GM12878 (cell line): ENCODE data around the gene SPOCD1. TPM values are rescaled to one million over a fixed set of nuclear protein-coding genes. Genes with fewer than 3 reads are reported as not detected.

ENCODE experiments used
- ATAC-seq: fragments of 200-7000 bp; cut with Tn5 transposase; 3 replicates; pipeline ENCODE4 v1.9.1; 2020; ENCODE audit warnings: mild to moderate bottlenecking, moderate library complexity
- BruUV-seq: library from RNA; stranded (reverse); fragments of 400-500 nt; replicated peaks from 2 replicates; lab custom pipeline; 2021; lab: Mats Ljungman, UMichigan
- CTCF ChIA-PET: fragments of 300-600 bp; sonication (Branson Sonifier 250); formaldehyde crosslinking; extraction: SDS; loops from one replicate; lab custom pipeline; 2021; ENCODE audit warnings: inconsistent platforms; lab: Yijun Ruan, JAX
- POLR2A ChIA-PET: fragments of 350-600 bp; formaldehyde crosslinking; extraction: SDS; loops from one replicate; lab custom pipeline; 2021; ENCODE audit warnings: inconsistent platforms; lab: Charles Lee
- RAD21 ChIA-PET: fragments of 300-600 bp; sonication (Branson Sonifier 250); formaldehyde crosslinking; loops from one replicate; lab custom pipeline; 2023; ENCODE audit warnings: antibody characterized with exemption; ENCODE audit not compliant: unreplicated experiment; lab: Charles Lee
- SMC1A ChIA-PET: fragments of 300-600 bp; sonication (Branson Sonifier 250); formaldehyde crosslinking; loops from one replicate; lab custom pipeline; 2023; ENCODE audit not compliant: unreplicated experiment, uncharacterized antibody; lab: Charles Lee
- DNase-seq: peaks from one replicate; pipeline ENCODE4 v3.0.0-alpha.2; 2011; ENCODE audit warnings: low read depth, low spot score
- FAIRE-seq: peaks from 3 replicates; lab custom pipeline; 2011; peaks lifted over from hg19 to GRCh38; lab: Jason Lieb, UNC
- H2AFZ ChIP-seq: 2 replicates; pipeline ENCODE4 v1.6.0; 2011; ENCODE audit warnings: low read depth, low read length, control low read depth; ENCODE audit not compliant: control insufficient read depth
- H3K27ac ChIP-seq: 2 replicates; pipeline ENCODE4 v1.5.1; 2011; ENCODE audit warnings: control low read depth; ENCODE audit not compliant: control insufficient read depth, insufficient read depth
- H3K27me3 ChIP-seq, 2 experiments: replicated peaks in 1 of 2; 2 replicates each; pipeline versions ENCODE4 v1.6.0 to v1.6.1; 2011; ENCODE audit warnings: low read length in 1 of 2; ENCODE audit not compliant: control insufficient read depth in 2 of 2, insufficient read depth in 2 of 2
- H3K36me3 ChIP-seq, 2 experiments: 2 replicates each; pipeline ENCODE4 v1.5.1; 2011; ENCODE audit warnings: low read length in 1 of 2; ENCODE audit not compliant: control insufficient read depth in 2 of 2, insufficient read depth in 2 of 2
- H3K4me1 ChIP-seq: 2 replicates; pipeline ENCODE4 v1.6.1; 2011; ENCODE audit warnings: mild to moderate bottlenecking, low read length, moderate library complexity, mixed read lengths; ENCODE audit not compliant: control insufficient read depth, insufficient read depth
- H3K4me2 ChIP-seq: 2 replicates; pipeline ENCODE4 v1.6.0; 2011; ENCODE audit warnings: control low read depth; ENCODE audit not compliant: control insufficient read depth, insufficient read depth
- H3K4me3 ChIP-seq: fragments of 200-600 bp; sonication (generic); 2 replicates; pipeline ENCODE4 v1.5.1; 2016
- H3K79me2 ChIP-seq: 2 replicates; pipeline ENCODE4 v1.6.0; 2011; ENCODE audit warnings: low read length; ENCODE audit not compliant: control insufficient read depth, insufficient read depth
- H3K9ac ChIP-seq: 2 replicates; pipeline ENCODE4 v1.8.0; 2011; ENCODE audit warnings: low read length, control low read depth, mixed read lengths; ENCODE audit not compliant: control insufficient read depth, insufficient read depth
- H3K9me3 ChIP-seq: replicated peaks from 3 replicates; pipeline ENCODE4 v1.5.1; 2011; ENCODE audit warnings: mild to moderate bottlenecking, low read length; ENCODE audit not compliant: control insufficient read depth, insufficient read depth
- H4K20me1 ChIP-seq: 2 replicates; pipeline ENCODE4 v1.6.0; 2011; ENCODE audit not compliant: control insufficient read depth, insufficient read depth
- ATF7 ChIP-seq: fragments of 450-650 bp; IDR thresholded peaks from 2 replicates; pipeline ENCODE4 v1.6.1; 2016; ENCODE audit warnings: low read depth, mild to moderate bottlenecking
- CBX3 ChIP-seq: fragments of 200-600 bp; sonication (generic); IDR thresholded peaks from 2 replicates; pipeline ENCODE4 v1.6.1; 2016; ENCODE audit warnings: low read depth, borderline replicate concordance
- CEBPB ChIP-seq, 2 experiments: fragments of 150-350 bp in 1 of 2; IDR thresholded peaks; 2 replicates each; pipeline ENCODE4 v1.6.1; 2012 to 2014; ENCODE audit warnings: low read depth in 2 of 2, low read length in 2 of 2, borderline replicate concordance in 1 of 2, inconsistent platforms in 1 of 2
- DPF2 ChIP-seq: fragments of 450-650 bp; IDR thresholded peaks from 2 replicates; pipeline ENCODE4 v1.6.1; 2017; ENCODE audit warnings: mild to moderate bottlenecking
- EGR1 ChIP-seq, 2 experiments: IDR thresholded peaks; 1 replicate in 1 of 2; 2 replicates in 1 of 2; pipeline ENCODE4 v1.6.1; 2011 to 2012; ENCODE audit warnings: low read depth in 2 of 2, low read length in 2 of 2, borderline replicate concordance in 1 of 2, mild to moderate bottlenecking in 1 of 2, moderate library complexity in 1 of 2
- FOXK2 ChIP-seq: fragments of 450-650 bp; IDR thresholded peaks from 2 replicates; pipeline ENCODE4 v1.6.1; 2017; ENCODE audit warnings: mild to moderate bottlenecking, moderate library complexity
- LARP7 ChIP-seq: fragments of 450-650 bp; IDR thresholded peaks from 2 replicates; pipeline ENCODE4 v1.6.1; 2017; ENCODE audit warnings: mild to moderate bottlenecking
- MEF2A ChIP-seq: IDR thresholded peaks from 2 replicates; pipeline ENCODE4 v1.6.1; 2011; ENCODE audit warnings: low read depth, mild to moderate bottlenecking, low read length, moderate library complexity; ENCODE audit not compliant: insufficient read depth
- SMAD1 ChIP-seq: fragments of 450-650 bp; IDR thresholded peaks from 2 replicates; pipeline ENCODE4 v1.6.1; 2018; ENCODE audit warnings: mild to moderate bottlenecking, low read depth; ENCODE audit not compliant: partially characterized antibody
- SPI1 ChIP-seq: IDR thresholded peaks from 2 replicates; pipeline ENCODE4 v1.6.1; 2011; ENCODE audit warnings: low read depth, mild to moderate bottlenecking, low read length, moderate library complexity, borderline replicate concordance; ENCODE audit not compliant: insufficient read depth
- SREBF1 ChIP-seq: IDR thresholded peaks from 2 replicates; pipeline ENCODE4 v1.6.1; 2012; ENCODE audit warnings: mild to moderate bottlenecking, low read length
- SRF ChIP-seq, 2 experiments: IDR thresholded peaks; 2 replicates each; pipeline ENCODE4 v1.6.1; 2011; ENCODE audit warnings: low read depth in 2 of 2, low read length in 2 of 2, mild to moderate bottlenecking in 1 of 2, moderate library complexity in 1 of 2
- ZNF217 ChIP-seq: fragments of 450-650 bp; IDR thresholded peaks from 2 replicates; pipeline ENCODE4 v1.6.1; 2017; ENCODE audit warnings: antibody characterized with exemption, mild to moderate bottlenecking
- WGBS: methylation state at CpG from one replicate; pipeline ENCODE4 v1.1.6; 2016; ENCODE audit warnings: low lambda C conversion rate; ENCODE audit not compliant: insufficient replicate concordance, insufficient coverage; ENCODE audit errors: missing lambda C conversion rate; 5-methylcytosine and 5-hydroxymethylcytosine counted together
- in situ Hi-C: fragments of 300-500 bp; cut with MboI; formaldehyde crosslinking; loops from 9 replicates; pipeline ENCODE4 v1.14.3; 2018; ENCODE audit warnings: mixed read lengths
- intact Hi-C: fragments of 100-400 bp; cut with micrococcal nuclease; formaldehyde crosslinking; loops from one replicate; pipeline ENCODE4 v1.14.2; 2022; ENCODE audit not compliant: unreplicated experiment
- polyA plus RNA-seq, 11 experiments: library from polyadenylated mRNA; depleted of rRNA in 4 of 11; unstranded in 6 of 11; stranded (reverse) in 5 of 11; fragments of >200 nt; fragmentation: Nextera tagmentation in 4 of 11; fragmentation: Illumina TruSeq in 1 of 11; extraction: Ambion mirVana in 4 of 11; extraction: Trizol in 1 of 11; gene quantifications; 1 replicate in 1 of 11; 2 replicates in 10 of 11; pipeline versions ENCODE4 v1.2.1 to v1.2.3, GENCODE V29; 2011 to 2016; ENCODE audit warnings: inconsistent platforms in 2 of 11, missing spikeins in 2 of 11, low read depth in 1 of 11
- total RNA-seq, 4 experiments: library from RNA; depleted of rRNA in 3 of 4; stranded (reverse); fragments of >200 nt in 3 of 4; fragmentation: Illumina TruSeq in 1 of 4; extraction: Trizol in 1 of 4; gene quantifications; 2 replicates each; pipeline versions ENCODE4 v1.2.1 to v1.2.3, GENCODE V29; 2013 to 2021

SPOCD1 gene
- total and polyA plus RNA-seq, 10 of the 15 experiments (the other 5 are each of a cell fraction or from before 2014, with no cell fraction given) = 0.02 to 0.65 (median 0.13) TPM; not detected in 4

DNA sequence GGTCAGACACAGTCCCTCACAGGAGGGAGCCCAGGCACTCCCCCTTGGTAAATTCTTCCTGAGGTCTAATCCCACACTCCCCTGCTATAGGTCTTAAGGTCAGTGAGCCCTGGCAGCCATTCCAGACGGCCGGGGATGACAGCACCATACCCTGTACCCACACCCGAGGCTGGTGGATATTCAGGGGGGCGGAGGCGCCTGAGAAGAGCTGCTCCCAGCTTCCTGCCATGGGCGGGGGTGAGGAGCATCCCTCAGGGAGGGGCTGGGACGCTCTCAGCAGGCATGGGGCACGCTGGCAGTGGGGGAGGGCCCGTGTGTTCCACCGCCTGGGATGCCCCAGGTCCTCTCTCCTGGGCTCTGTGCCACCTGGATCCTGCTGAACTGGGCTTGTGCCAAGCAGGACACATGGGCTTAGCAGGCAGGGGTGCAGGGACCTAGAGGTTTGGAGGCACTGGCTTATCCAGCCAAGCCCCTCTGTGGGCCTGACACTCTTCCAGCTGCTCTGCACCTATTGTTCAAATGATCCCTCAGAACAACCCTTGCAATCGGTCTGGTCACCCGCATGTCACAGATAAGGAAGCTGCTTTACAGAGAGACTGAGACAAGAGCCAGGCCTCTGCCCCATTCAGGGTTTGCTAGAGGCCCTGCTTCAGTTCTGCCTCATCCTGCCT, 46.0 kb downstream of the SPOCD1 start (continued):
- no peak for TF ChIP-seq FOXK2

- TF ChIP-seq MEF2A = no peak
- no peak for TF ChIP-seq EGR1 (IDR thresholded peaks at IDR 0.05; ENCODE audit: borderline replicate concordance in 1 of 2, low read depth in 2 of 2, low read length in 2 of 2)
- no peak for TF ChIP-seq LARP7
- TF ChIP-seq CBX3 = no peak
- TF ChIP-seq SREBF1 = no peak
- no peak for TF ChIP-seq DPF2
- TF ChIP-seq ATF7 = 0 out of 2 replicates have a peak, but pooled peaks have one; percentile 20
- peak; percentile 97 for TF ChIP-seq SPI1
- TF ChIP-seq SRF (IDR thresholded peaks at IDR 0.05; ENCODE audit: low read depth in 2 of 2, low read length in 2 of 2) = 0 out of 4 replicates have a peak, but pooled peaks of 1 of the 2 experiments have one; percentile 67
- TF ChIP-seq CEBPB (IDR thresholded peaks at IDR 0.05; ENCODE audit: borderline replicate concordance in 1 of 2, low read depth in 2 of 2, low read length in 2 of 2) = no peak
- no peak for TF ChIP-seq SMAD1
- no peak for TF ChIP-seq ZNF217
- Histone ChIP-seq H3K9ac (no peak overlapping the region), H3K36me3 (no peaks in the 10 kb centered on the region), H3K27ac (no peak overlapping the region), H3K4me3 (no peak overlapping the region), H3K27me3 (peaks cover 24 to 29% of the 10 kb centered on the region in 2 experiments), H4K20me1 (no peaks in the 10 kb centered on the region; the same call in 1 of the 2 replicates), H3K4me2 (no peak overlapping the region), H3K9me3 (no peaks in the 10 kb centered on the region), H3K4me1 (peaks cover 6% of the 10 kb centered on the region), H3K79me2 (no peaks in the 10 kb centered on the region), H2AFZ (no peak overlapping the region)
- ChIA-PET POLR2A (interaction anchor here (0.6 kb wide), 1 partner anchor 340 kb away, joined by 3 read pairs; no protein-coding TSS in a partner anchor), SMC1A (interaction anchor here (1.0 kb wide), 2 partner anchors 11 to 19 kb away, joined by 3 read pairs; no protein-coding TSS in a partner anchor), RAD21 (interaction anchor here (1.2 kb wide), 1 partner anchor 195 kb away, joined by 3 read pairs; no protein-coding TSS in a partner anchor), CTCF (interaction anchor here (0.6 to 1.7 kb wide), 4 partner anchors 24 to 535 kb away, joined by 3 to 6 read pairs (median 3); no protein-coding TSS in a partner anchor)
- 9% methylated on average over 5 of the region's 5 CpGs for WGBS
- FAIRE-seq (peak; percentile 35), ATAC-seq (peak; percentile 84), DNase-seq (no peak)
- intact Hi-C loops = no loop called here
- in situ Hi-C loops = no loop called here
- BruUV-seq = no TSS peak
Measured at GRCh38 chr1:31768939-31769704, 46.7 kb downstream of the SPOCD1 start.
